Muscle layer of colon (tissue), 2 donors: Measurements from ENCODE around the gene PEMT.

Experiments
- H3K27ac ChIP-seq: one replicate; pipeline ENCODE4 v1.7.0; 2013; ENCODE audit warnings: low read depth, mild to moderate bottlenecking, low read length, moderate library complexity
- H3K27me3 ChIP-seq, 2 donors: one replicate each; pipeline ENCODE4 v1.7.0; 2013; ENCODE audit warnings: low read length in 2 of 2, mild to moderate bottlenecking in 2 of 2; ENCODE audit not compliant: insufficient read depth in 2 of 2, control insufficient read depth in 1 of 2
- H3K36me3 ChIP-seq: one replicate; pipeline ENCODE4 v1.7.0; 2013; ENCODE audit warnings: mild to moderate bottlenecking, low read length; ENCODE audit not compliant: insufficient read depth
- H3K4me1 ChIP-seq: one replicate; pipeline ENCODE4 v1.7.0; 2013; ENCODE audit warnings: mild to moderate bottlenecking, low read length; ENCODE audit not compliant: insufficient read depth
- H3K4me3 ChIP-seq, 2 donors: one replicate each; pipeline ENCODE4 v1.7.0; 2013; ENCODE audit warnings: low read length in 2 of 2, low read depth in 1 of 2, mild to moderate bottlenecking in 1 of 2, moderate library complexity in 1 of 2
- H3K9ac ChIP-seq: one replicate; pipeline ENCODE4 v1.7.0; 2013; ENCODE audit warnings: low read length
- H3K9me3 ChIP-seq: one replicate; pipeline ENCODE4 v1.7.0; 2013; ENCODE audit warnings: mild to moderate bottlenecking, low read length
- donor health status: abdominal sarcoma.
- donor health status: Adenocarcinoma of cecum.

Gene PEMT

GRCh38 chr17:17567631-17568030 lies 23.9 kb downstream of the PEMT start:
- H3K4me1 ChIP-seq = peaks cover 26% of the 10 kb centered on the region

GRCh38 chr17:17566896-17567513 lies 24.5 kb downstream of the PEMT start:
- Histone ChIP-seq H3K36me3 (no peaks in the 10 kb centered on the region), H3K27ac (no peak overlapping the region), H3K4me1 (peaks cover 26% of the 10 kb centered on the region), H3K4me3 (no peak overlapping the region), H3K9me3 (no peaks in the 10 kb centered on the region), H3K27me3 (no peaks in the 10 kb centered on the region), H3K9ac (no peak overlapping the region)

More at GRCh38 chr17:17567631-17568030, 23.9 kb downstream of the PEMT start:
- H3K27me3 ChIP-seq = no peaks in the 10 kb centered on the region
- H3K36me3 ChIP-seq = no peaks in the 10 kb centered on the region
- no peak overlapping the region for H3K27ac ChIP-seq
- H3K4me3 ChIP-seq = no peak overlapping the region
- H3K9ac ChIP-seq = no peak overlapping the region
- H3K9me3 ChIP-seq = no peaks in the 10 kb centered on the region

GRCh38 chr17:17565471-17566339 lies 25.8 kb downstream of the PEMT start:
- Histone ChIP-seq H3K9me3 (no peaks in the 10 kb centered on the region), H3K4me3 (no peak overlapping the region), H3K4me1 (peaks cover 26% of the 10 kb centered on the region), H3K27me3 (no peaks in the 10 kb centered on the region), H3K27ac (no peak overlapping the region), H3K36me3 (no peaks in the 10 kb centered on the region), H3K9ac (no peak overlapping the region)

GRCh38 chr17:17564896-17565295 lies 26.6 kb downstream of the PEMT start:
- Histone ChIP-seq H3K4me3 (no peak overlapping the region), H3K27ac (no peak overlapping the region), H3K4me1 (peaks cover 26% of the 10 kb centered on the region), H3K27me3 (no peaks in the 10 kb centered on the region), H3K9me3 (no peaks in the 10 kb centered on the region), H3K9ac (no peak overlapping the region), H3K36me3 (no peaks in the 10 kb centered on the region)

GRCh38 chr17:17564323-17564722 lies 27.2 kb downstream of the PEMT start:
- H3K4me1 ChIP-seq = peaks cover 26% of the 10 kb centered on the region
- no peaks in the 10 kb centered on the region for H3K9me3 ChIP-seq
- no peak overlapping the region for H3K27ac ChIP-seq
- H3K36me3 ChIP-seq = no peaks in the 10 kb centered on the region
- no peak overlapping the region for H3K4me3 ChIP-seq
- no peaks in the 10 kb centered on the region for H3K27me3 ChIP-seq
- H3K9ac ChIP-seq = no peak overlapping the region

- no peaks in the 10 kb centered on the region for H3K27me3 ChIP-seq
- no peaks in the 10 kb centered on the region for H3K36me3 ChIP-seq
- no peak overlapping the region for H3K4me3 ChIP-seq
- H3K9me3 ChIP-seq = no peaks in the 10 kb centered on the region
- no peak overlapping the region for H3K9ac ChIP-seq
- H3K27ac ChIP-seq = no peak overlapping the region
- peaks cover 26% of the 10 kb centered on the region for H3K4me1 ChIP-seq
Observed at GRCh38 chr17:17563530-17563929, 28.0 kb downstream of the PEMT start.

DNA sequence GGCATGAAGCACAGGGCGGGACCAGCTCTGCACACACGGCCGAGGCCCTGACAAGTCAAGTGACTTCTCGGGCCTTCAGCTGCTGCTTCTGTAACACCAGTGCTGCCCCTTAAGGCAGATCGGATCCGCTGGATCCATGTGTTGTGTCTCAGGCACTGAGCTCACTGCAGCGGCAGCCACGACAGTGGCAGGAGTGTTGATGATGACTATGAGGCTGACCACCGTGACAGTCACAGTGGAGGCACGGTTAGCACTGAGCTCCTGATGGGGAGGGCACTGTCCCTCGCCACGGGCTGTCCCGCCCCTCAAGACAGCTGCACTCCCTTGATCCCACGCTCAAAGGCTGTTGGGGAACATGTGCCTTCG lies 29.4 kb downstream of the PEMT start:
- peaks cover 15% of the 10 kb centered on the region for H3K4me1 ChIP-seq
- H3K27ac ChIP-seq = no peak overlapping the region
- H3K27me3 ChIP-seq = no peaks in the 10 kb centered on the region
- H3K36me3 ChIP-seq = no peaks in the 10 kb centered on the region
- H3K9me3 ChIP-seq = no peaks in the 10 kb centered on the region
- H3K9ac ChIP-seq = no peak overlapping the region
- H3K4me3 ChIP-seq = no peak overlapping the region

- Histone ChIP-seq H3K4me3 (no peak overlapping the region), H3K36me3 (no peaks in the 10 kb centered on the region), H3K27ac (no peak overlapping the region), H3K9ac (no peak overlapping the region), H3K9me3 (no peaks in the 10 kb centered on the region), H3K27me3 (no peaks in the 10 kb centered on the region), H3K4me1 (peaks cover 10% of the 10 kb centered on the region)
Observed at GRCh38 chr17:17561408-17562145, 29.9 kb downstream of the PEMT start.

DNA sequence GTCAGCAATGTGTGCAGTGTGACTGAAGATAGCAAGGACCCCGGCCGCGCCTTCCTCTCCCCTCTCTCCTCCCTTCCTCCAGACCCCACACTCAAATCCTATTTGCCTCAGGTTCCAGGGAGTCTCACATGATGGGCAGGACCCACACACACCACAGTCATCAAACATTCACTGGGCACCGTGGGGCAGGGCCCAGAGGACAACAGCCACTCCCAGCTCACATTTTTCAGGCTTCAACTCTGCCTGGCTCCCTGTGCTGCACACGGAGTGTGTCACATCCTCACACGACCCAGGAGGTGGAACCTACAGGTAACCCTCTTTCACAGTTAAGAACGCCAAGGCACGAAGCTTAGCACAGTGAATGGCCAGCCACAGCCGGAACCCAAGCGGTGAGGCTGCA lies 30.5 kb downstream of the PEMT start:
- no peak overlapping the region for H3K27ac ChIP-seq
- H3K9me3 ChIP-seq = no peaks in the 10 kb centered on the region
- no peak overlapping the region for H3K9ac ChIP-seq

DNA sequence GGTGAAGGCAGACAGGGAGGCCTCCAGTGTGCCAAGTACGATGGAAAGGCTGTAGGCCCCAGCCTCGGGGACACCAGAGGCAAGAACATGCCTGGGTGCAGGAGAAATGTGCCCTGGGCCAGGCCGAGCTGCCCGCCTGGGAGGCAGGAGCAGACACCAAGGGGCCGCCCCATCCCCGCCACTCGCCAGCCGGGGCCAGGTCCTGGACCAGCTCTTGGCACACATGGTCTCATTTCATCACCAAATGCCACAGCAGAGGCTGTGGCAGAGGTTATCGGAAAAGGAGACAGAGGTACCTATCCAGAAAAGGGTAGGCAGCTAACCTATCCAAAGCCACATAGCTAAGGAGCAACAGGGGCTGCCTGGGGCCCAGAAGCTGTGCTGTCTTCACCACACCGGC lies 31.3 kb downstream of the PEMT start:
- no peak overlapping the region for H3K27ac ChIP-seq

More for the DNA sequence above, 30.5 kb downstream of the PEMT start:
- Histone ChIP-seq H3K4me3 (no peak overlapping the region), H3K4me1 (peaks cover 4% of the 10 kb centered on the region), H3K36me3 (no peaks in the 10 kb centered on the region), H3K27me3 (no peaks in the 10 kb centered on the region)

DNA sequence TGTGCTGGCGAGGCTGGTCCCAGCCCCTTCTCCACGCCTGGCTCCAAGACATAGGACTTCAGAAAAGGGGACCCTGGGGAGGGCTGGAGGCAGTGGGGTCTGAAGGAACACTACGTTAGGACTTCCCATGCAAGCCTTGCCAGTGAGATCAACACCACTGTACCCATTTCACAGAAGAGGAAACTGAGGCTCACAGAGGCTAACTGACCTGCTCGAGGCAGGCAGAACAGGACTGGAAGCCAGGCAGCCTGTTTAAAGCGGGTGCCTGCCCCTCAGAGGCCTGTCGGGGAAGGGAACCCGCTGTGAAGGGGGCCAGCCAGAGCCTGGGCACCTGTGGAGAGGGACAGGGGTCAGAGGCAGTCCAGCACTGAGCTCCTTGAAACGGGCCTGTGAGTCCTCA lies 32.3 kb downstream of the PEMT start:
- H3K9ac ChIP-seq = no peak overlapping the region
- no peak overlapping the region for H3K4me3 ChIP-seq
- H3K27ac ChIP-seq = no peak overlapping the region
- no peaks in the 10 kb centered on the region for H3K27me3 ChIP-seq
- H3K9me3 ChIP-seq = no peaks in the 10 kb centered on the region
- H3K36me3 ChIP-seq = no peaks in the 10 kb centered on the region
- H3K4me1 ChIP-seq = no peaks in the 10 kb centered on the region

More for the DNA sequence above, 31.3 kb downstream of the PEMT start:
- Histone ChIP-seq H3K27me3 (no peaks in the 10 kb centered on the region), H3K9ac (no peak overlapping the region), H3K4me3 (no peak overlapping the region), H3K9me3 (no peaks in the 10 kb centered on the region), H3K36me3 (no peaks in the 10 kb centered on the region), H3K4me1 (no peaks in the 10 kb centered on the region)
